ENCODE results near the gene SLC6A4. TPM values are rescaled to one million over a fixed set of nuclear protein-coding genes. Genes with fewer than 3 reads are reported as not detected.

SLC6A4 gene
- total and polyA plus RNA-seq, 2 experiments from 2014 or later, result 0.06 to 0.14 TPM

GRCh38 chr17:30239089-30239462 lies 3.6 kb upstream of the SLC6A4 start (continued):
- TF ChIP-seq, protein P1, sequence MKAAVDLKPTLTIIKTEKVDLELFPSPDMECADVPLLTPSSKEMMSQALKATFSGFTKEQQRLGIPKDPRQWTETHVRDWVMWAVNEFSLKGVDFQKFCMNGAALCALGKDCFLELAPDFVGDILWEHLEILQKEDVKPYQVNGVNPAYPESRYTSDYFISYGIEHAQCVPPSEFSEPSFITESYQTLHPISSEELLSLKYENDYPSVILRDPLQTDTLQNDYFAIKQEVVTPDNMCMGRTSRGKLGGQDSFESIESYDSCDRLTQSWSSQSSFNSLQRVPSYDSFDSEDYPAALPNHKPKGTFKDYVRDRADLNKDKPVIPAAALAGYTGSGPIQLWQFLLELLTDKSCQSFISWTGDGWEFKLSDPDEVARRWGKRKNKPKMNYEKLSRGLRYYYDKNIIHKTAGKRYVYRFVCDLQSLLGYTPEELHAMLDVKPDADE (IDR thresholded peaks at IDR 0.05), result no peak
- no peak for TF ChIP-seq CREB1 (CRISPR knock-in tag; IDR thresholded peaks at IDR 0.05; ENCODE audit: low read depth)

DNA sequence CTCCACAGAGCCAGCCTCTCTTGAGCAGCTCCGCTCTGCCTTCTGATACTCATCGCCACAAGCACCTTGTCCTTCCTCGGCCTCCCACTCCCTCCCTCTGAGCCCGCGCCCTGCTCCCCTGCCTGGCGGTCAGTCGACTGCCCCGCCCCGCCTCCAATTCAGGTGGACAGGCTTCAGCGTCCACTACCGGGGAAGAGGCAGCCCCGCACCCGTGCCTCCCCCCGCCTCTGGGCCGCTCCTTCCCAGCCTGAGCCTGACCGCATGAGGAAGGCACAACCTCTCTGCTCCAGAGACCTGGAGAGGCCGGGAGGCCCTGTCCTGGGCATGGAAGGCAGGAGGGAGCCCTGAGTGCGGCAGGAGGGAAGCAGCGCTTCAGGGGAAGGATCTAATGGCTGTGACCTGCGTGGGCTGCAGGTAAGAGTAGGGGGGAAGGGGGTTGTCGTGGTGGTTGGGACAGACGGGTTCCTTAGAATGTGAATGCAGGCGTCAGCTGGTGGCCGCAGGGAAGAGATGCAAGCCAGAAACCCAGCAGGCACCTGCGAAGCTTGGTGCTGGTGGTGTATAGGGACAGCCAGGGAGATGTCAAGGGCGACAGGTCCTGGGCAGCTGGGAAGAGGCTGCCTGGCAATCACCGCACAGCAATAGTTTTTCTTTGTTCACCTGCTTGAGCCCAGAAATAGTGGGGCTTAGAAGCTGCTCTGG lies 3.0 kb upstream of the SLC6A4 start:
- Histone ChIP-seq H3K36me3 (ENCODE audit: insufficient read depth) (no peaks in the 10 kb centered on the region), H3K9me2 (ENCODE audit: insufficient read depth) (no peaks in the 10 kb centered on the region), H3K27me3 (ENCODE audit: insufficient read depth) (peaks cover 64% of the 10 kb centered on the region), H3K4me3 (peak overlapping the region; percentile 66), H2AFZ (peak overlapping the region; percentile 95), H3K79me2 (replicated peaks; ENCODE audit: insufficient read depth) (no peaks in the 10 kb centered on the region), H3F3A (replicated peaks; ENCODE audit: low read depth) (no peaks in the 10 kb centered on the region), H3K4me2 (peak overlapping the region; percentile 92), H3K27ac (ENCODE audit: low read depth) (no peak overlapping the region), H4K20me1 (replicated peaks; ENCODE audit: insufficient read depth) (no peaks in the 10 kb centered on the region), H3K4me1 (ENCODE audit: insufficient read depth) (peaks cover 27% of the 10 kb centered on the region)
- Mint-ChIP-seq H3K9me3 (peaks cover 9% of the 10 kb centered on the region), H3K27ac (no peak overlapping the region), H3K4me3 (peak overlapping the region; percentile 74), H3K27me3 (ENCODE audit: insufficient read depth, low read depth, poor library complexity) (peaks cover 58% of the 10 kb centered on the region), H3K4me1 (peaks cover 26% of the 10 kb centered on the region), H3K36me3 (ENCODE audit: low read depth) (peaks cover 5% of the 10 kb centered on the region; the same call in 2 of the 3 replicates)
- peak; percentile 36 for DNase-seq (ENCODE audit: low spot score)
- TF ChIP-seq STAT1 (IDR thresholded peaks at IDR 0.05; ENCODE audit: unreplicated experiment), result no peak
- TF ChIP-seq CREB1 (CRISPR knock-in tag; IDR thresholded peaks at IDR 0.05; ENCODE audit: low read depth), result no peak
- TF ChIP-seq ZNF462 (CRISPR knock-in tag; IDR thresholded peaks at IDR 0.05), result no peak
- no peak for TF ChIP-seq EZH2 (IDR thresholded peaks at IDR 0.05; ENCODE audit: low read depth, unreplicated experiment)
- TF ChIP-seq ZNF114 (CRISPR knock-in tag; IDR thresholded peaks at IDR 0.05), result no peak
- TF ChIP-seq POLR2AphosphoS5 (IDR thresholded peaks at IDR 0.05; ENCODE audit: low read depth), result no peak
- 0 out of 4 replicates have a peak, but pooled peaks of 1 of the 2 experiments have one; percentile 1 for TF ChIP-seq CTCF (conservative IDR thresholded peaks at IDR 0.05; ENCODE audit: low read depth in 2 of 2)
- TF ChIP-seq, protein P1 (IDR thresholded peaks at IDR 0.05), result no peak
- ATAC-seq, result peak; percentile 38
